Measurements from ENCODE around the gene AHSA1. TPM values are rescaled to one million over a fixed set of nuclear protein-coding genes. Genes with fewer than 3 reads are reported as not detected.

AHSA1 gene
- polyA plus RNA-seq, 1 experiment: 145 TPM

DNA sequence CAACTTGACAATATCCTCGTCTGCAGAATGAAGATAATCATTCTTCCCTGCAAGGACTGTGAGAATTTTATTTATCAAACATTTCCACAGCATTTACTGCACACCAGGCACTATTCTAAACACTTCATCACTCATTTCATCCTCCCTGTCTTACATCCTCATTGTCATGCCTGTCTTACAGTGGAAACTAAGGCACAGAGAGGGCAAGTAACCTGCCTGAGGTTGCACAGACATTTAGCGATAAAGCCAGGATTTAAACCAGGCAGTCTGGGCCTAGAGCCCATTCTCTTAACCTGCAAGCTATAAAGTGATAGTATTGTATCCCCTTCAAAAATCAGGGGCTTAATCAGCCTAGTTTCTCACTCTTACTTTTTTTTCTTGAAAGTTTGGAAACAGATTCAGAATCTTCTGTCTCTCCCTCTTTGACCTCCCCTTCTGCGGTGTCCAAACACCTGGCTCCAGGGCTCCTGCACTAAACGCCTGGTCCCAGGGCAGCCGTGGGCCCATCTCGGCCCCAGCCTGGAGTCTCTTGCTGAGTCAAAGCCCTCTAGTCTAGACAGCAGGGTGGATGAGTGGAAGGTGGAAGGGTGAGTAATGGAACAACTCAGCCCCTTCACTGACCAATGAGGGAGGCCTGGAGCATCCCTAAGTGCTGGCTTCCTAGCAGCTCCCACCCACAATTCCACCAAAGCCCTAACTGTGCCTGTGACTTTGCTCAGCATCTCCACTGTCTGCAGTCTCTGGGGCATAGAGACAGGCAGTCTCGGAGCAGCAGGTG, 28.2 kb downstream of the AHSA1 start:
- POLR2A ChIA-PET: no interaction called here
- peaks cover 6% of the 10 kb centered on the region for H3K27me3 ChIP-seq (ENCODE audit: control insufficient read depth, insufficient read depth, low read length)
- DNase-seq (ENCODE audit: low read depth, low spot score): peak; percentile 20
- H3K9me3 ChIP-seq (ENCODE audit: control insufficient read depth, insufficient read depth, low read length): no peaks in the 10 kb centered on the region
- H3K27ac ChIP-seq (ENCODE audit: low read depth, low read length): no peak overlapping the region
- CTCF ChIA-PET: no interaction called here
- TF ChIP-seq, protein P1, sequence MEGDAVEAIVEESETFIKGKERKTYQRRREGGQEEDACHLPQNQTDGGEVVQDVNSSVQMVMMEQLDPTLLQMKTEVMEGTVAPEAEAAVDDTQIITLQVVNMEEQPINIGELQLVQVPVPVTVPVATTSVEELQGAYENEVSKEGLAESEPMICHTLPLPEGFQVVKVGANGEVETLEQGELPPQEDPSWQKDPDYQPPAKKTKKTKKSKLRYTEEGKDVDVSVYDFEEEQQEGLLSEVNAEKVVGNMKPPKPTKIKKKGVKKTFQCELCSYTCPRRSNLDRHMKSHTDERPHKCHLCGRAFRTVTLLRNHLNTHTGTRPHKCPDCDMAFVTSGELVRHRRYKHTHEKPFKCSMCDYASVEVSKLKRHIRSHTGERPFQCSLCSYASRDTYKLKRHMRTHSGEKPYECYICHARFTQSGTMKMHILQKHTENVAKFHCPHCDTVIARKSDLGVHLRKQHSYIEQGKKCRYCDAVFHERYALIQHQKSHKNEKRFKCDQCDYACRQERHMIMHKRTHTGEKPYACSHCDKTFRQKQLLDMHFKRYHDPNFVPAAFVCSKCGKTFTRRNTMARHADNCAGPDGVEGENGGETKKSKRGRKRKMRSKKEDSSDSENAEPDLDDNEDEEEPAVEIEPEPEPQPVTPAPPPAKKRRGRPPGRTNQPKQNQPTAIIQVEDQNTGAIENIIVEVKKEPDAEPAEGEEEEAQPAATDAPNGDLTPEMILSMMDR (IDR thresholded peaks at IDR 0.05; ENCODE audit: low read depth, low read length): no peak
- no peak overlapping the region for H3K4me3 ChIP-seq (ENCODE audit: low read depth, low read length)

DNA sequence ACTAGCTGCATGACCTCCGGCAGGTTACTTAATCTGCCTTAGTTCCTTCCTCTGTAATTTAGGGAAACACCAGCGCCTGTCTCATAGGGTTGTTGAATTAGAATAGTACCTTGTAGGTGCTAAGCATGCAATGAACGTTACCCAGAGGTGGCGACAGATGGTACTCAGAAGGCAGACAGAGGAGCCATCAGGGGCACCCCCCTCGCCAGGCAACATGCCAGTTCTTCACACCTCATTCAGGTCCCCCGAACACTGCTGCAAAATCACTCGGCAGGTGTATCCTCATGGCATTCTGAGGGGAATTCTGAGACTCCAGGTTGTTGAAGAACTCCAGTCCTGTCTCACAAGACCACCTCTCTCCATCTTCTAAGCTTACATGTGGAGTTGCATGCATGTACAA, 30.7 kb downstream of the AHSA1 start:
- DNase-seq (ENCODE audit: low read depth, low spot score): no peak
- Histone ChIP-seq H3K4me3 (ENCODE audit: low read depth, low read length) (no peak overlapping the region), H3K27ac (ENCODE audit: low read depth, low read length) (no peak overlapping the region), H3K9me3 (ENCODE audit: control insufficient read depth, insufficient read depth, low read length) (no peaks in the 10 kb centered on the region), H3K27me3 (ENCODE audit: control insufficient read depth, insufficient read depth, low read length) (peaks cover 6% of the 10 kb centered on the region)
- CTCF ChIA-PET: no interaction called here
- POLR2A ChIA-PET: no interaction called here
- TF ChIP-seq, protein P1 (IDR thresholded peaks at IDR 0.05; ENCODE audit: low read depth, low read length): no peak

DNA sequence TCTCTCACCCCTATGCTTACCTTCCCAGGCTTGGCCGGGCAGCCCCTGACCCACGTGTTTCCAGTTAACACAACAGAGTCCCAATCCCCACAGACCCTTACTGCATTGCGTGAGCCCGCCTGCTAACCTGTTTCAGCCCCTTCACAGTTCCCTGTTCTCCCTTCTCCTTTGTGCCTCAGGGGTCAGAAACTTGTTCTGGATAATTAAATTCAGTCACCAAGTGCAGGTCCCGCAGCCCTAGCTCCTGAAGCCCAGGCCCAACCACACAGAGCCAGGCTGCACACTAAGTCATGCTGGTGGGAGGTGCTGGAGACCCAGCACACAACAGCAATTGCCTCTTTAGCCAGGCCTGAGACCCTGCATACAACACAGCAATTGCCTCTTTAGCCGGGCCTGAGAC, 31.1 kb downstream of the AHSA1 start:
- ChIA-PET CTCF (no interaction called here), POLR2A (no interaction called here)
- Histone ChIP-seq H3K27me3 (ENCODE audit: control insufficient read depth, insufficient read depth, low read length) (peaks cover 6% of the 10 kb centered on the region), H3K4me3 (ENCODE audit: low read depth, low read length) (no peak overlapping the region), H3K9me3 (ENCODE audit: control insufficient read depth, insufficient read depth, low read length) (no peaks in the 10 kb centered on the region), H3K27ac (ENCODE audit: low read depth, low read length) (no peak overlapping the region)
- TF ChIP-seq, protein P1 (IDR thresholded peaks at IDR 0.05; ENCODE audit: low read depth, low read length): no peak
- DNase-seq (ENCODE audit: low read depth, low spot score): no peak

DNA sequence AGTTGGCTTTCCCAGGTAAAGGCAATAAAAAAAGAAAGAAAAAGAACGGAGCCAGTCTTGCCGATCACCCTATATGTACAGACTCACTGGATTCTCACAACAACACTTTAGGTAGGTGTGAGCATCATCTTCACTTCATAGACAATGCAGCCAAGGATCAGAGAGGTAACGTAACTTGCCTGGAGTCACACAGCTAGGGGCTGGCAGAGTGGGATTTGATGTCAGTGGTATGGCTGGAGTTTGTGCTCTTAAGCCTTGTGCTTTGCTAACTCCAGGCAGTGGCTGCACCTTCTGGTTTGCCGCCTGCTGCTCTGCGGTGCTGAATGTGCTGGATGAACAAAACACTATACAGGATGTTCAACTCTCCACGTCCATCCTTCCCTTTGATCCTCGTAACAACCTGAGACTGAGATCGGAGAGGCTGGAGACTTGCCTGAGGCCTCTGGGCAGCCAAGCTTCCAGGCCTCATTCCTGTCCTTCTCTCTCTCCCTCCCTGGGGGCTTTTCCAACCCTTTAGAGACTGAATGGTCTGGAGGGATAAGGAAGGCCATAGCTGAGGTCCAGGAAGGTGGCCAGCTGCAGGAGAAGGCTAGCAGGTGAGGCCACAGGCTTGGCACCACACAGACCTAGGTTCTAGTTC, 32.6 kb downstream of the AHSA1 start:
- H3K9me3 ChIP-seq (ENCODE audit: control insufficient read depth, insufficient read depth, low read length): no peaks in the 10 kb centered on the region
- POLR2A ChIA-PET: no interaction called here
- CTCF ChIA-PET: no interaction called here
- no peak overlapping the region for H3K27ac ChIP-seq (ENCODE audit: low read depth, low read length)
- TF ChIP-seq, protein P1 (IDR thresholded peaks at IDR 0.05; ENCODE audit: low read depth, low read length): no peak
- DNase-seq (ENCODE audit: low read depth, low spot score): no peak
- peaks cover 6% of the 10 kb centered on the region for H3K27me3 ChIP-seq (ENCODE audit: control insufficient read depth, insufficient read depth, low read length)
- no peak overlapping the region for H3K4me3 ChIP-seq (ENCODE audit: low read depth, low read length)

GRCh38 chr14:77491056-77491455, 33.2 kb downstream of the AHSA1 start:
- TF ChIP-seq, protein P1 (IDR thresholded peaks at IDR 0.05; ENCODE audit: low read depth, low read length): no peak
- Histone ChIP-seq H3K4me3 (ENCODE audit: low read depth, low read length) (no peak overlapping the region), H3K9me3 (ENCODE audit: control insufficient read depth, insufficient read depth, low read length) (no peaks in the 10 kb centered on the region), H3K27me3 (ENCODE audit: control insufficient read depth, insufficient read depth, low read length) (peaks cover 6% of the 10 kb centered on the region), H3K27ac (ENCODE audit: low read depth, low read length) (no peak overlapping the region)
- CTCF ChIA-PET: no interaction called here
- DNase-seq (ENCODE audit: low read depth, low spot score): no peak
- POLR2A ChIA-PET: no interaction called here
